HG03521 (cell line): ENCODE data around the gene DYNLL1.
A peak's percentile ranks its signal among the peaks of the same experiment; 100 is the strongest.
"Not testable (repeated sequence)": the region's sequence is repeated elsewhere in the genome, so short reads cannot be mapped to it uniquely, and the experiment has no call there.

ENCODE experiments used
- ATAC-seq: cut with Tn5 transposase; IDR thresholded peaks from one replicate; pipeline ENCODE4 v1.9.1; 2021; ENCODE audit warnings: mild to moderate bottlenecking, moderate library complexity; ENCODE audit not compliant: unreplicated experiment

DYNLL1 gene

GRCh38 chr12:120504587-120504986 is 8.7 kb downstream of the DYNLL1 start:
- no peak for ATAC-seq

DNA sequence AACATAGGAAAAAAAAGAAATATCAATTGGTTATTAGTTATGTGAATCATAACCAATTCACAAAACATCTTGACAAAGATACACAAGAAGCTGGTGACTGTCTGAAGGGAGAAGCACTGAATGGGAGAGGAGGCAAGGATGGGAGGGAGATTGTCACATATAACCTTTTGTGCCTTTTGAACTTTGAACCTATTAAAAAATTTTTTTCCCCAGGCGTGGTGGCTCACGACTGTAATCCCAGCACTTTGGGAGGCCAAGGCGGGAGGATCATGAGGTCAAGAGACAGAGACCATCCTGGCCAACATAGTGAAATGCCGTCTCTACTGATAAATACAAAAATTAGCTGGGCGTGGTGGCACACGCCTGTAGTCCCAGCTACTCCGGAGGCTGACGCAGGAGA is 12.6 kb downstream of the DYNLL1 start:
- no peak for ATAC-seq

DNA sequence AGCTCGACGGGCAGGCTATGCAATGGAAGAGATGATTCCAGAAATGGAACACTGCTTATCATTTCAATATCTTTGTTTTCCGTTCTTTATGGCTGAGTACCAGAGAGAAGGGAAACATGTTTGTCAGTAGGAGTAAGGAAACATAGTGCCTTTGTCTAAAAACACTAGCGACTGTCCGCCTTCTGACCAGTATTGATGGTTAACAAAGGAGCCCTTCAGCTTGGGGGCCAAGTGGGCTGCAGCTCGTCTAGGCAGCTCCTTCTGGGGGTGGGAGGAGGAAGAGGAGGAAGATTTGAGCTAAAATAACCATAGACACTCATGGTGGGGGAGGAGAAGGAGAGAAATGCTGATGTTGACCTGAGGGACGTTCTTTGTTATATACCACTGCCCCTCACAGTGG is 18.1 kb downstream of the DYNLL1 start:
- no peak for ATAC-seq

DNA sequence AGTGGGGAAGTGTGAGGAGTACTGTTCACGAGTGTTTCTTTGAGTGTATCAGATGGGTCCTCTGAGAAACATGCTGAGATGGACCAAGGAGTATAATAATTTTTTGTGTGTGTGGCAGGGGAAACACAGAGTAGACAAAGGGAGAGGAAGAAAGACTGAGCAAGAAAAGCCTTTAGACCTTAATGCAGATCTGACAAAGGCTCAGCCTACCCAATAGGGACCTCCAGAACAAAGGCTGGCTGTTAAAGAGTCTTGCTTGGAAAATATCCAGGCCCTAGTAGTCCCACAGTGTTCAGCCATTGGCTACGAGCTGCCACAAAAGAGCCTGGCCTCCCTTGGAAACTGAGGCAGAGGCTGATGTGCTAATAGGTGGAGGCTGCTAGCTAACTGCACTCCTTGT is 19.6 kb downstream of the DYNLL1 start:
- ATAC-seq = no peak

- ATAC-seq = not testable (repeated sequence)
Measured at GRCh38 chr12:120519324-120519723, 23.4 kb downstream of the DYNLL1 start.

GRCh38 chr12:120522568-120522967 is 26.7 kb downstream of the DYNLL1 start:
- ATAC-seq = no peak

GRCh38 chr12:120528861-120529525 is 33.1 kb downstream of the DYNLL1 start, which contains the start of gene COQ5:
Gene COQ5, minus strand, starts transcription at chr12:120529158. Its CDS starts 17 bp downstream, at chr12:120529141.
- peak; percentile 81 for ATAC-seq

DNA sequence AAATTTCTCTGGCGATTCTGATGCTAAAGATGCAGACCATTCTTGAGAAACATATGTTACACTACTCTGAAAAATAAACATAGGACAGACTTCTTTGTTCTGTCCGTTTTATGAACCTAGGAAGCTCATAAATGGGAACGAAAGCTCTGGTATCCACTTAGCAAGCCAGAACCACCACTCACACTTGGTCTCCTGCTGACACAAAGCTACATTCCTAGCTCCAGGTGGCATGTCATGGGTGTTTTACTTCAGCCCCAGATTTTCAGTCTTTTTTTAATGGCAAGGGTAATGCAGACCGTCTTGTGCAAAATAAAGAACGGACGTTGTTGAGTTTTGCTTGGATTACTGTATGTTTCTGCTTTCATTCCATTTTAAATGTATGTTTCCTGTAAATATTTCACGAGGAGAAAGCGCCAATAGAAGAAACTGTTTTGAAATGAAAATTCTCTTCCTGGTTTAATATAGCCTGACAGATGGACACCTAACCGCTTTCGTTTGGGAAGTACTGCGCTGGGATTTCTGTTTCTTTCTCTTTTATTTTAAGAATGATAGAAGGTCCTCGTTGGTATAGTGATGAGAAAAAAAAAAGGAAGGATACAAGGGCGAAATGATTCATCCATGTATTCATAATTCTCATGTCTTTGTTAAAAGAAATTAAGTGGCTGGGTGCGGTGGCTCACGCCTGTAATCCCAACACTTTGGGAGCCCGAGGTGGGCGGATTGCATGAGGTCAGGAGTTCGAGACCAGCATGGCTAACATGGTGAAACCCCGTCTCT is 33.9 kb downstream of the DYNLL1 start:
- ATAC-seq = no peak

- ATAC-seq = not testable (repeated sequence)
Measured at GRCh38 chr12:120530418-120530761, 34.5 kb downstream of the DYNLL1 start.

- ATAC-seq = no peak
Measured at GRCh38 chr12:120532701-120533238, 36.9 kb downstream of the DYNLL1 start.

DNA sequence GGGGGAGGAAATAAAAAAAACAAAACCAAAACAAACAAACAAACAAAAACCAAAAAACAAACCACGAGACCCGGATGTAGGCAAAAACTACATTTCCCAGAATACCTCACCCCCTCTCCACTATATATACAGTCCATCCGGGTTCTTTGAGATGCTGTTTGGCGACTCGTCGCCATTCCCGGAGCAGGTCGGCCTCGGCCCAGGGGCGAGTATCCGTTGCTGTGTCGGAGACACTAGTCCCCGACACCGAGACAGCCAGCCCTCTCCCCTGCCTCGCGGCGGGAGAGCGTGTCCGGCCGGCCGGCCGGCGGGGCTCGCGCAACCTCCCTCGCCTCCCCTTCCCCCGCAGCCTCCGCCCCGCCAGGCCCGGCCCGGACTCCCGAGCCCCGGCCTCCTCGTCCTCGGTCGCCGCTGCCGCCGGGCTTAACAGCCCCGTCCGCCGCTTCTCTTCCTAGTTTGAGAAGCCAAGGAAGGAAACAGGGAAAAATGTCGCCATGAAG is 38.3 kb downstream of the DYNLL1 start, which contains the start of gene RNF10:
Gene RNF10, plus strand, starts transcription at position 154 of the 500 bp plus-strand sequence. CDS start 456 bp downstream, outside the sequence.
- peak; percentile 63 for ATAC-seq

DNA sequence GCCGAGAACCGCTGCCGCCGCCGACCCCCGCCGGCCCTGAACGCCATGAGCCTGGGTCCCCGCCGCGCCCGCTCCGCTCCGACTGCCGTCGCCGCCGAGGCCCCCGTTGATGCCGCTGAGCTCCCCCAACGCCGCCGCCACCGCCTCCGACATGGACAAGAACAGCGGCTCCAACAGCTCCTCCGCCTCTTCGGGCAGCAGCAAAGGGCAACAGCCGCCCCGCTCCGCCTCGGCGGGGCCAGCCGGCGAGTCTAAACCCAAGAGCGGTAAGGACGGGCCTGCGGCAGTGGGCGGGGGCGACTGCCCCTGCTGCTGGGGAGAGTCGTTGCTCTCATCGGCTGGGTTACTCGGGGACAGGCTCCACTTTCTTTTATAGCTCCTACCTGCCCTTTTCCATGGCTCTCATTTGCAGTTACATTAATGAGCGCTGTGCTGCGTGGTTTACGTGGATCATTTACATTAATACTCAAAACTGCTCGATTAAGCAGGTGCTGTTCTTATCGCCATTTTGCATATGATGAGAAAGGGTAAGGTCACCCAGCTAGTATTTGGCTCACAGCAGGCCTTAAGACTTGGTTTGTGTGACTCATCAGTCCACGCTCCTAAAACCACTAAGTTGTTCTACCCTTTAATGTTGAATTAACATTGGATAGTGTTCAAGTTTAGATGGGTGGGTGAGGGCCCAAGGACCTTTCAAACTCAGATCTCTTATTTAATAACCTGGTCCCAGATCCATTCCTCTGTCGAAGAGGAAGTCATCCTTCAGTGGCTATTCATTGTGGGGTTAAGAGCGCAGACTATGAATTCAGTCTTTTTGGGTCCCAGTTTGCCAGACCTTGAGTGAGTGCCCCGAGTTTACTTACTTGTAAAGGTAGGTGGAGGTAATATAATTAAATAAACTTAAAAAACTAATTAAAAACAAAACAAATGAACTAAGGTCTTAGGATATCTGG is 39.1 kb downstream of the DYNLL1 start:
- ATAC-seq = peak; percentile 39

- no peak for ATAC-seq
Measured at GRCh38 chr12:120536064-120536791, 40.3 kb downstream of the DYNLL1 start.

GRCh38 chr12:120537856-120538220 is 41.9 kb downstream of the DYNLL1 start:
- no peak for ATAC-seq

- no peak for ATAC-seq
Measured at GRCh38 chr12:120538281-120539156, 42.6 kb downstream of the DYNLL1 start.

DNA sequence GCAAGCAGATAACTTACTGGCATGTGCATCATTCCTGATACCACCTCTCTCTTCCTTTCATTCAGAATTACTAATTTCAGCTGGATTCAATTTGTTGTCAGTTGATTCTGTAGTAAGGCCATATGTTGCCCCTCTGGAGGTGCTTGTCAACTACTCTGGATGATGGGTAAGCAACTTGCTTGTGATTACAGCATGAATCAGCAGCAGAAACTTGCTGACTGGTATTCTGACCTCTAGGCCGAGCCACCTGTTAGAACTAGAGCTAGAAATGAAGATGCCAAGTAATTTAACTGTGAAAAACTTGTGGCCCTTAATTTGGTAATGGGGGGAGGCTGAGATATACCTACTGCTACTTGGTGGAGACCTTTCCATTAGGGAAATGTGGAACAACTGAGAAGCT is 43.4 kb downstream of the DYNLL1 start:
- no peak for ATAC-seq

- ATAC-seq = no peak
Measured at GRCh38 chr12:120540445-120540844, 44.5 kb downstream of the DYNLL1 start.

- no peak for ATAC-seq
Measured at GRCh38 chr12:120542166-120542565, 46.3 kb downstream of the DYNLL1 start.

- ATAC-seq = no peak
Measured at GRCh38 chr12:120544691-120545090, 48.8 kb downstream of the DYNLL1 start.
